ENCODE measurements around the gene PPAN.

PPAN gene

GRCh38 chr19:10142701-10143375 lies 36.7 kb downstream of the PPAN start:
- TF ChIP-seq CSRNP3 (CRISPR knock-in tag; IDR thresholded peaks at IDR 0.05): no peak
- TF ChIP-seq, protein P1, sequence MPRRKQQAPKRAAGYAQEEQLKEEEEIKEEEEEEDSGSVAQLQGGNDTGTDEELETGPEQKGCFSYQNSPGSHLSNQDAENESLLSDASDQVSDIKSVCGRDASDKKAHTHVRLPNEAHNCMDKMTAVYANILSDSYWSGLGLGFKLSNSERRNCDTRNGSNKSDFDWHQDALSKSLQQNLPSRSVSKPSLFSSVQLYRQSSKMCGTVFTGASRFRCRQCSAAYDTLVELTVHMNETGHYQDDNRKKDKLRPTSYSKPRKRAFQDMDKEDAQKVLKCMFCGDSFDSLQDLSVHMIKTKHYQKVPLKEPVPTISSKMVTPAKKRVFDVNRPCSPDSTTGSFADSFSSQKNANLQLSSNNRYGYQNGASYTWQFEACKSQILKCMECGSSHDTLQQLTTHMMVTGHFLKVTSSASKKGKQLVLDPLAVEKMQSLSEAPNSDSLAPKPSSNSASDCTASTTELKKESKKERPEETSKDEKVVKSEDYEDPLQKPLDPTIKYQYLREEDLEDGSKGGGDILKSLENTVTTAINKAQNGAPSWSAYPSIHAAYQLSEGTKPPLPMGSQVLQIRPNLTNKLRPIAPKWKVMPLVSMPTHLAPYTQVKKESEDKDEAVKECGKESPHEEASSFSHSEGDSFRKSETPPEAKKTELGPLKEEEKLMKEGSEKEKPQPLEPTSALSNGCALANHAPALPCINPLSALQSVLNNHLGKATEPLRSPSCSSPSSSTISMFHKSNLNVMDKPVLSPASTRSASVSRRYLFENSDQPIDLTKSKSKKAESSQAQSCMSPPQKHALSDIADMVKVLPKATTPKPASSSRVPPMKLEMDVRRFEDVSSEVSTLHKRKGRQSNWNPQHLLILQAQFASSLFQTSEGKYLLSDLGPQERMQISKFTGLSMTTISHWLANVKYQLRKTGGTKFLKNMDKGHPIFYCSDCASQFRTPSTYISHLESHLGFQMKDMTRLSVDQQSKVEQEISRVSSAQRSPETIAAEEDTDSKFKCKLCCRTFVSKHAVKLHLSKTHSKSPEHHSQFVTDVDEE (CRISPR knock-in tag; IDR thresholded peaks at IDR 0.05): no peak
- TF ChIP-seq, protein P2, sequence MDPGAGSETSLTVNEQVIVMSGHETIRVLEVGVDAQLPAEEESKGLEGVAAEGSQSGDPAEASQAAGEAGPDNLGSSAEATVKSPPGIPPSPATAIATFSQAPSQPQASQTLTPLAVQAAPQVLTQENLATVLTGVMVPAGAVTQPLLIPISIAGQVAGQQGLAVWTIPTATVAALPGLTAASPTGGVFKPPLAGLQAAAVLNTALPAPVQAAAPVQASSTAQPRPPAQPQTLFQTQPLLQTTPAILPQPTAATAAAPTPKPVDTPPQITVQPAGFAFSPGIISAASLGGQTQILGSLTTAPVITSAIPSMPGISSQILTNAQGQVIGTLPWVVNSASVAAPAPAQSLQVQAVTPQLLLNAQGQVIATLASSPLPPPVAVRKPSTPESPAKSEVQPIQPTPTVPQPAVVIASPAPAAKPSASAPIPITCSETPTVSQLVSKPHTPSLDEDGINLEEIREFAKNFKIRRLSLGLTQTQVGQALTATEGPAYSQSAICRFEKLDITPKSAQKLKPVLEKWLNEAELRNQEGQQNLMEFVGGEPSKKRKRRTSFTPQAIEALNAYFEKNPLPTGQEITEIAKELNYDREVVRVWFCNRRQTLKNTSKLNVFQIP (CRISPR knock-in tag; IDR thresholded peaks at IDR 0.05; ENCODE audit: borderline replicate concordance, low read depth): no peak
- no peak for TF ChIP-seq GLIS3 (CRISPR knock-in tag; IDR thresholded peaks at IDR 0.05)
- no peak for TF ChIP-seq TOX (CRISPR knock-in tag; IDR thresholded peaks at IDR 0.05; ENCODE audit: borderline replicate concordance)
- TF ChIP-seq RARB (CRISPR knock-in tag; IDR thresholded peaks at IDR 0.05): no peak
- TF ChIP-seq ZC3H10 (CRISPR knock-in tag; IDR thresholded peaks at IDR 0.05): no peak
- no peak for TF ChIP-seq SNAI2 (CRISPR knock-in tag; IDR thresholded peaks at IDR 0.05)
- TF ChIP-seq ZNF70 (CRISPR knock-in tag; IDR thresholded peaks at IDR 0.05): no peak
- TF ChIP-seq ZFP3 (CRISPR knock-in tag; IDR thresholded peaks at IDR 0.05): no peak
- no peak for TF ChIP-seq CSDC2 (CRISPR knock-in tag; IDR thresholded peaks at IDR 0.05)
- TF ChIP-seq PPARA (CRISPR knock-in tag; IDR thresholded peaks at IDR 0.05; ENCODE audit: borderline replicate concordance): no peak
- TF ChIP-seq ZNF565 (CRISPR knock-in tag; conservative IDR thresholded peaks at IDR 0.05; ENCODE audit: low read depth): no peak
- no peak for TF ChIP-seq ZNF8 (CRISPR knock-in tag; IDR thresholded peaks at IDR 0.05)
- TF ChIP-seq, protein P3, sequence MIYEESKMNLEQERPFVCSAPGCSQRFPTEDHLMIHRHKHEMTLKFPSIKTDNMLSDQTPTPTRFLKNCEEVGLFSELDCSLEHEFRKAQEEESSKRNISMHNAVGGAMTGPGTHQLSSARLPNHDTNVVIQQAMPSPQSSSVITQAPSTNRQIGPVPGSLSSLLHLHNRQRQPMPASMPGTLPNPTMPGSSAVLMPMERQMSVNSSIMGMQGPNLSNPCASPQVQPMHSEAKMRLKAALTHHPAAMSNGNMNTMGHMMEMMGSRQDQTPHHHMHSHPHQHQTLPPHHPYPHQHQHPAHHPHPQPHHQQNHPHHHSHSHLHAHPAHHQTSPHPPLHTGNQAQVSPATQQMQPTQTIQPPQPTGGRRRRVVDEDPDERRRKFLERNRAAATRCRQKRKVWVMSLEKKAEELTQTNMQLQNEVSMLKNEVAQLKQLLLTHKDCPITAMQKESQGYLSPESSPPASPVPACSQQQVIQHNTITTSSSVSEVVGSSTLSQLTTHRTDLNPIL (CRISPR knock-in tag; IDR thresholded peaks at IDR 0.05; ENCODE audit: low read depth): no peak
- no peak for TF ChIP-seq ISL1 (CRISPR knock-in tag; IDR thresholded peaks at IDR 0.05)
- no peak for TF ChIP-seq ESRRG (CRISPR knock-in tag; IDR thresholded peaks at IDR 0.05)
- TF ChIP-seq BACH2 (CRISPR knock-in tag; IDR thresholded peaks at IDR 0.05; ENCODE audit: borderline replicate concordance): no peak
- no peak for TF ChIP-seq TCF4 (CRISPR knock-in tag; IDR thresholded peaks at IDR 0.05; ENCODE audit: borderline replicate concordance)
- no peak for TF ChIP-seq OSR1 (CRISPR knock-in tag; IDR thresholded peaks at IDR 0.05)
- ATAC-seq: no peak

- no peak for ATAC-seq
These were observed 37.5 kb downstream of the PPAN start for GRCh38 chr19:10143681-10144080.

More at GRCh38 chr19:10143681-10144080, 37.5 kb downstream of the PPAN start:
- TF ChIP-seq TOX (CRISPR knock-in tag; IDR thresholded peaks at IDR 0.05; ENCODE audit: borderline replicate concordance): no peak
- TF ChIP-seq GLIS3 (CRISPR knock-in tag; IDR thresholded peaks at IDR 0.05): no peak
- no peak for TF ChIP-seq TCF4 (CRISPR knock-in tag; IDR thresholded peaks at IDR 0.05; ENCODE audit: borderline replicate concordance)
- no peak for TF ChIP-seq OSR1 (CRISPR knock-in tag; IDR thresholded peaks at IDR 0.05)
- TF ChIP-seq RARB (CRISPR knock-in tag; IDR thresholded peaks at IDR 0.05): no peak
- no peak for TF ChIP-seq BACH2 (CRISPR knock-in tag; IDR thresholded peaks at IDR 0.05; ENCODE audit: borderline replicate concordance)
- TF ChIP-seq ARNTL (CRISPR knock-in tag; IDR thresholded peaks at IDR 0.05; ENCODE audit: borderline replicate concordance, low read depth): no peak
- TF ChIP-seq, protein P2 (CRISPR knock-in tag; IDR thresholded peaks at IDR 0.05; ENCODE audit: borderline replicate concordance, low read depth): no peak
- TF ChIP-seq ZC3H10 (CRISPR knock-in tag; IDR thresholded peaks at IDR 0.05): no peak
- TF ChIP-seq, protein P1 (CRISPR knock-in tag; IDR thresholded peaks at IDR 0.05): no peak
- no peak for TF ChIP-seq SNAI2 (CRISPR knock-in tag; IDR thresholded peaks at IDR 0.05)
- TF ChIP-seq CSDC2 (CRISPR knock-in tag; IDR thresholded peaks at IDR 0.05): no peak
- TF ChIP-seq, protein P3 (CRISPR knock-in tag; IDR thresholded peaks at IDR 0.05; ENCODE audit: low read depth): no peak
- no peak for TF ChIP-seq ZNF8 (CRISPR knock-in tag; IDR thresholded peaks at IDR 0.05)
